T-helper 1 cell treated with Interleukin-12 subunit alpha and Interleukin-12 subunit beta and Interleukin-4 antibody, amounts not matched to agents 30 μg/mL and 1 μg/mL, for 36 hours (primary cell): ENCODE results near the gene NPAS3.

Experiments
- H3K27ac Mint-ChIP-seq: one replicate; pipeline ENCODE4 v1.8.0; 2021; ENCODE audit warnings: mild to moderate bottlenecking, mixed read lengths
- H3K27me3 Mint-ChIP-seq: one replicate; pipeline ENCODE4 v1.8.0; 2021; ENCODE audit warnings: low read depth, mixed read lengths
- H3K36me3 Mint-ChIP-seq: one replicate; pipeline ENCODE4 v1.8.0; 2021; ENCODE audit warnings: low read depth, mixed read lengths
- H3K4me1 Mint-ChIP-seq: one replicate; pipeline ENCODE4 v1.8.0; 2021; ENCODE audit warnings: low read depth, mixed read lengths
- H3K4me3 Mint-ChIP-seq: one replicate; pipeline ENCODE4 v1.8.0; 2021; ENCODE audit warnings: mild to moderate bottlenecking, moderate library complexity, mixed read lengths
- H3K9me3 Mint-ChIP-seq: one replicate; pipeline ENCODE4 v1.8.0; 2021; ENCODE audit warnings: mixed read lengths

NPAS3 gene

GRCh38 chr14:33542338-33543287 lies 603.9 kb downstream of the NPAS3 start:
- no peak overlapping the region for H3K4me3 Mint-ChIP-seq
- no peaks in the 10 kb centered on the region for H3K4me1 Mint-ChIP-seq
- H3K9me3 Mint-ChIP-seq, result no peaks in the 10 kb centered on the region
- no peaks in the 10 kb centered on the region for H3K27me3 Mint-ChIP-seq
- H3K27ac Mint-ChIP-seq, result no peak overlapping the region
- H3K36me3 Mint-ChIP-seq, result no peaks in the 10 kb centered on the region

GRCh38 chr14:33545696-33546095 lies 607.0 kb downstream of the NPAS3 start:
- Mint-ChIP-seq H3K36me3 (no peaks in the 10 kb centered on the region), H3K27ac (no peak overlapping the region), H3K27me3 (no peaks in the 10 kb centered on the region), H3K9me3 (no peaks in the 10 kb centered on the region), H3K4me3 (no peak overlapping the region), H3K4me1 (no peaks in the 10 kb centered on the region)

- H3K4me3 Mint-ChIP-seq, result no peak overlapping the region
- no peaks in the 10 kb centered on the region for H3K36me3 Mint-ChIP-seq
- H3K27ac Mint-ChIP-seq, result no peak overlapping the region
- H3K4me1 Mint-ChIP-seq, result no peaks in the 10 kb centered on the region
- no peaks in the 10 kb centered on the region for H3K9me3 Mint-ChIP-seq
- H3K27me3 Mint-ChIP-seq, result no peaks in the 10 kb centered on the region
Measured at GRCh38 chr14:33548606-33549005, 609.9 kb downstream of the NPAS3 start.

GRCh38 chr14:33551963-33552362 lies 613.3 kb downstream of the NPAS3 start:
- Mint-ChIP-seq H3K27me3 (no peaks in the 10 kb centered on the region), H3K27ac (no peak overlapping the region), H3K4me3 (no peak overlapping the region), H3K4me1 (no peaks in the 10 kb centered on the region), H3K36me3 (no peaks in the 10 kb centered on the region), H3K9me3 (no peaks in the 10 kb centered on the region)

- Mint-ChIP-seq H3K9me3 (no peaks in the 10 kb centered on the region), H3K27me3 (no peaks in the 10 kb centered on the region), H3K4me1 (no peaks in the 10 kb centered on the region), H3K36me3 (no peaks in the 10 kb centered on the region), H3K4me3 (no peak overlapping the region), H3K27ac (no peak overlapping the region)
Measured at GRCh38 chr14:33553706-33554278, 615.1 kb downstream of the NPAS3 start.

GRCh38 chr14:33554988-33555387 lies 616.3 kb downstream of the NPAS3 start:
- no peak overlapping the region for H3K4me3 Mint-ChIP-seq
- H3K36me3 Mint-ChIP-seq, result no peaks in the 10 kb centered on the region
- H3K4me1 Mint-ChIP-seq, result no peaks in the 10 kb centered on the region
- H3K27me3 Mint-ChIP-seq, result no peaks in the 10 kb centered on the region
- no peak overlapping the region for H3K27ac Mint-ChIP-seq
- H3K9me3 Mint-ChIP-seq, result no peaks in the 10 kb centered on the region

GRCh38 chr14:33555710-33556350 lies 617.2 kb downstream of the NPAS3 start:
- Mint-ChIP-seq H3K27me3 (no peaks in the 10 kb centered on the region), H3K4me1 (no peaks in the 10 kb centered on the region), H3K4me3 (no peak overlapping the region), H3K36me3 (no peaks in the 10 kb centered on the region), H3K9me3 (no peaks in the 10 kb centered on the region), H3K27ac (no peak overlapping the region)

- Mint-ChIP-seq H3K36me3 (no peaks in the 10 kb centered on the region), H3K9me3 (no peaks in the 10 kb centered on the region), H3K4me3 (no peak overlapping the region), H3K27ac (no peak overlapping the region), H3K27me3 (no peaks in the 10 kb centered on the region), H3K4me1 (no peaks in the 10 kb centered on the region)
Measured at GRCh38 chr14:33556382-33557121, 617.9 kb downstream of the NPAS3 start.

- Mint-ChIP-seq H3K9me3 (no peaks in the 10 kb centered on the region), H3K4me3 (no peak overlapping the region), H3K36me3 (no peaks in the 10 kb centered on the region), H3K27ac (no peak overlapping the region), H3K27me3 (no peaks in the 10 kb centered on the region), H3K4me1 (no peaks in the 10 kb centered on the region)
Measured at GRCh38 chr14:33560718-33561431, 622.2 kb downstream of the NPAS3 start.

GRCh38 chr14:33561488-33562175 lies 623.0 kb downstream of the NPAS3 start:
- H3K27ac Mint-ChIP-seq, result no peak overlapping the region

GRCh38 chr14:33563191-33563900 lies 624.7 kb downstream of the NPAS3 start:
- Mint-ChIP-seq H3K4me1 (no peaks in the 10 kb centered on the region), H3K36me3 (no peaks in the 10 kb centered on the region)

More at GRCh38 chr14:33561488-33562175, 623.0 kb downstream of the NPAS3 start:
- H3K4me3 Mint-ChIP-seq, result no peak overlapping the region
- no peaks in the 10 kb centered on the region for H3K4me1 Mint-ChIP-seq
- no peaks in the 10 kb centered on the region for H3K36me3 Mint-ChIP-seq
- no peaks in the 10 kb centered on the region for H3K27me3 Mint-ChIP-seq
- no peaks in the 10 kb centered on the region for H3K9me3 Mint-ChIP-seq

GRCh38 chr14:33563901-33564197 lies 625.2 kb downstream of the NPAS3 start:
- Mint-ChIP-seq H3K36me3 (no peaks in the 10 kb centered on the region), H3K27me3 (no peaks in the 10 kb centered on the region), H3K4me3 (no peak overlapping the region), H3K4me1 (no peaks in the 10 kb centered on the region), H3K9me3 (no peaks in the 10 kb centered on the region), H3K27ac (no peak overlapping the region)

More at GRCh38 chr14:33563191-33563900, 624.7 kb downstream of the NPAS3 start:
- no peaks in the 10 kb centered on the region for H3K27me3 Mint-ChIP-seq
- no peak overlapping the region for H3K4me3 Mint-ChIP-seq
- no peak overlapping the region for H3K27ac Mint-ChIP-seq
- no peaks in the 10 kb centered on the region for H3K9me3 Mint-ChIP-seq
